NCI-H146 treated with DMSO at 0.1 percent for 48 hours (cell line): Measurements from ENCODE around the gene PTGER1.

Experiments
- DNase-seq: peaks from one replicate; lab custom pipeline; 2025; ENCODE audit not compliant: unreplicated experiment; lab: John Stamatoyannopoulos, UW

PTGER1 gene

GRCh38 chr19:14502334-14503092 lies 27.4 kb upstream of the PTGER1 start:
- no peak for DNase-seq

- no peak for DNase-seq
Measured at GRCh38 chr19:14497228-14497921, 22.2 kb upstream of the PTGER1 start.

DNA sequence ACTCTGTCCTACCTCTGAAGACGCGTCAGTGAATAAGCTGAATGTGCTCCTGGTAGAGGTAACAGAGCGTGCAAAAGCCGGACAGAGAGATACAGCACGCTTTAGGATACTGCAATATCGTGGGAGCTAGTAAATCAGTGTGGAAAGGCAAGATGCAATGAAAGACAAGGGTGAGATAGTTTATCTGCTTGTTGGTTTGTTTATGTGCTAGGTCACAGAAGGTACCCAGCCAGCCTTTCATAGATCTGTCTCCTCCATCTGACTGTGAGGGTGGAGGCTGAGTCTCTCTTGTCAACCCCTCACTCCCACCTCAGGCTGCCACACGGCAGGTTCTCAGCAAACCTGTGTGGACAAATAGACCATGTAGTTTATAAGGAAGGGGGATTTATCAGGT lies 21.7 kb upstream of the PTGER1 start:
- no peak for DNase-seq

GRCh38 chr19:14496029-14496833 lies 21.1 kb upstream of the PTGER1 start, which contains the start of gene GIPC1:
Gene GIPC1, minus strand, starts transcription at chr19:14496127. Its CDS starts 13,151 bp downstream, at chr19:14482976.
- DNase-seq = peak; percentile 97

DNA sequence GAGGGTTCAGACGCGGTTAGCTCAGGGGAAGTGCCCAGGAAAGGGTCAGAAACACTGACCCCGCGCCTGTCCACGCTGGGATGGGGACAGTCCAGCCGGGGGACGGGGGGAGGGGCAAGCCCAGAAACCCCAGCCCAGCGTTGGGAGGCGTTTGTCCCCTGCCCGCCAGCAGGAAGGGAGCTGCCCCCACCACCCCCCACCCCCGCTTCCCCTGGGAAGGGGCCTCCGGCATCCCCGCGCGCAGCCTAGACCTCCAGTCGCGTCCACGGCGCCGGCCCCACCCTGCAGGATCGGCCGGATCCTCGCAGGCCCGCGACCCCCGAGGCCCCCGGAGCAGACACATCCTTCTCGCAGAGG lies 20.5 kb upstream of the PTGER1 start:
- no peak for DNase-seq

DNA sequence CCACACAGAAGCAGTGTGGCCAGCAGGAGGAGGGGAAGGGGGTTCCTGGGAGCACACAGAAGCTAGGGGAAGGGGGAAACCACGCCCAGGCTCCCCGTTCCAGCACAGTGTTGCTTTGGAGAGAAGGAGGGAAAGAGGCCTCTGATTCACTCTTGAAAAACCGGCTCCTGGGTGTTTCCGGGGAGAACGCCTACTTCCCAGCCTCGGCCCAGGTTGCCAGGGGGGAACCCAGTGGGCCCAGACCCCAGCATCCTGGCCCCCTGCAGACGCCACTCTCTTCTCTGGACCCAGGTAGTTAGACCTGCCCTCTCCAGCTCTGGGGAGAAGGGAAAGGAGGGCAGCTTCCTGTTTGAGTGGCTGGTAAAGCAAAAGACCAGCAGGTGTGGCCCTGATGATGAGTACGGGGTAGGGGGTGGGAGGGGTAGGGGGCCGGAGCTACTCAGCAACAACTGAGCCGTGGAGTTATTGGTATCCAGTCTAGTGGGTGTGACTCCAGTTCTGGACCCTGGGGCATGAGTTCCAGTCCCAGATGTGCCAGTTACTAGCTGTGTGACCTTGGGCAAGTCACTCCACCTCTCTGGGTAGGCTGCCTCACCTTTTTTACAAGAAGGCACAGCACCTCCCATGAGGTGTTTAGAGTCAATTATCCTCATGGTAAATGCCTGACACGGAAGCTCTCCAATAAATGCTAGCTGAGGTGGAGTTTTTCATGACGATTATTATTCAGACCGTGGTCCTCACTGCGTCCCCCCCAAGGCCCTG lies 19.9 kb upstream of the PTGER1 start:
- DNase-seq = no peak

DNA sequence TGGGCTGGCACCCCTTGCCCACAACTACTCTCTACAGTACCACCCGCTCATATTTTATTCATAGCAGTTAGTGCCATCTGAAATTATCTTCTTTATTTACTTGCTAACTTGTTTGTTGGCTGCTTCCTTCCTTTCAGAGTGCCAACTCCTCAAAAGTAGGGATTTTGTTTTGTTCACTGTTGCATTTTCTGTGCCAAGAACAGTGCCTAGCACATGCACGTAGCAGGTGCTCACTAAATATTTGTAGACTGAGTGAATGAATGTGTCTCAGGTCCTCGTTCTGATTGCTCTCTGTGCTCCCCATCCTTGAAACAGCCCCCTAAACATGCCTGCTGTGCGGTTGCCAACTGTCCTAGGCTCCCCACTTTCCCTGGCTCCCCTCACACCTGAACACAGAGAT lies 19.3 kb upstream of the PTGER1 start:
- DNase-seq = no peak

- DNase-seq = no peak
Measured at GRCh38 chr19:14492756-14493337, 17.7 kb upstream of the PTGER1 start.

DNA sequence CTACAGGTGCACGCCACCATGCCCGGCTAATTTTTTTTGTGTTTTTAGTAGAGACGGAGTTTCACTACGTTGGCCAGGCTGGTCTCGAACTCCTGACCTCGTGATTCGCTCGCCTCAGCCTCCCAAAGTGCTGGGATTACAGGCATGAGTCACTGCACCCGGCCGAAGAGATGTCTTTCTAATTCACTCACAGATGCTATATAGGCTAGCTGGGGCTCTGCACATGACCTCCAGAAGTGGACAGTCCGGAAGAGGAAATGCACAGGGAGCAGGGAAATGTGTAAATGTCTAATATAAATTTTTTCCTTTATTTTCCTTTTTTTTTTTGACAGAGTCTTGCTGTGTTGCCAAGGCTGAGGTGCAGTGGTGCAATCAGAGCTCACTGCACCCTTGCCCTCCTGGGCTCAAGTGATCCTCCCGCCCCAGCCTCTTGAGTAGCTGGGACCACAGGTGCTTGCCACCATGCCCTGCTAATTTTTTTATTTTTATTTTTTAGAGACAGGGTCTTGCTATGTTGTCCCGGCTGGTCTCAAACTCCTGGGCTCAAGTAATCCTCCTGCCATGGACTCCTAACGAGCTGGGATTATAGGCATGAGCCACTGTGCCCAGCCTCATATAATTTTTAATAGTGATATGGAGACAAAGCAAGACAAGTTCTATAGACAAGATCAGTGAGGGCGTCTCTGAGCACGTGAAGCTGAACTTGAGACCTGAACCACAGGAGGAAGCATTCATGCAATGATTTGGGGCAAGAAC lies 12.4 kb upstream of the PTGER1 start:
- DNase-seq = no peak

GRCh38 chr19:14482172-14482941 lies 7.2 kb upstream of the PTGER1 start:
- DNase-seq = no peak

DNA sequence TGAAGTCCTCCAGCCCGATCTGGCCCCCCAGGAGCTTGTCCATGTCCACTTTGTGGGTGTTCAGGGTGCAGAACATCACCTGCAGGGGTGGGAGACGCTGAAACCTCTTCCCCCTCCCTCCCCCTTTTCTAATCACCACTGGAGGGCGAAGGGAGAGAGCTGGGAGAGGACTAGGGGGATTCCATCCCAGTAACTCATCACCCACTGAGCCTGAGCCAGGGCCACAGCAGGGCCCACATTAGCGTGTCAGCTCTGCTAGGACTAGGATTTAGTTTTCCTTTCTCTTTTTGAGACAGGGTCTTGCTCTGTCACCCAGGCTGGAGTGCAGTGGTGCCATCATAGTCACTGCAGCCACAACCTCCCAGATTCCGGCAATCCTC lies 5.5 kb upstream of the PTGER1 start:
- DNase-seq = no peak

GRCh38 chr19:14479975-14480699 lies 5.0 kb upstream of the PTGER1 start:
- DNase-seq = no peak

DNA sequence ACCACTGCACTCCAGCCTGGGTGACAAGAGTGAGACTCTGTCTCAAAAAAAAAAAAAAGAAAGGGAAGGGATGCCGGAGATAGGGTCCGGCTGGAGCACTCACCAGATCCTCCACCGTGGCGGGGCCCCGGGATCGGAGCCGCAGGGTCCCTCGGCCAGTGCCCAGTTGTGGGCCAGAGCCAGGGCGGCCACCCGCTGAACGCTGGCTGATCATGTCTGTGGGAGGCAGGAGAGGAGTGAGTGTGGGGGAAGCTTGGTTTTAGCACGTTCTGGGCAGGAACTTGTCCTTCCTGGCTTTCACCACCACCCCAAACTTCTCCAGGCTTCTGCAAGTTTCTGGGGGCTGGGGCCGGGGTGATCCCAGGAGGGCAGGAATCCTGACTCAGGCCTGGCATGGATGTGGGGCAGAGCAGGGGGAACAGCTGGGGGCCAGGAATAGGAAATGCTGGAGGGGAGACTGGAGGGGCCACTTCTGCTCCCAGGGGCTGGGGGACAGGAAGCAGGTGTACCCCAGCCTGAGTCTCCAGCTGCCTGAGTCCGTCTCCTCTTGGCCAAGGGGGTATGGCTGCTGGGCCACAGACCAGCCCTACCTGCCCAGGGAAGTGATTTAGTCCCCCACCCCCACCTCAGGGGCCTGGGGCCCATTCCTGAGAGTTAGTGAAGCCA lies 4.3 kb upstream of the PTGER1 start:
- no peak for DNase-seq

- no peak for DNase-seq
Measured at GRCh38 chr19:14478113-14478545, 3.0 kb upstream of the PTGER1 start.

GRCh38 chr19:14477418-14478112 lies 2.4 kb upstream of the PTGER1 start:
- DNase-seq = no peak

DNA sequence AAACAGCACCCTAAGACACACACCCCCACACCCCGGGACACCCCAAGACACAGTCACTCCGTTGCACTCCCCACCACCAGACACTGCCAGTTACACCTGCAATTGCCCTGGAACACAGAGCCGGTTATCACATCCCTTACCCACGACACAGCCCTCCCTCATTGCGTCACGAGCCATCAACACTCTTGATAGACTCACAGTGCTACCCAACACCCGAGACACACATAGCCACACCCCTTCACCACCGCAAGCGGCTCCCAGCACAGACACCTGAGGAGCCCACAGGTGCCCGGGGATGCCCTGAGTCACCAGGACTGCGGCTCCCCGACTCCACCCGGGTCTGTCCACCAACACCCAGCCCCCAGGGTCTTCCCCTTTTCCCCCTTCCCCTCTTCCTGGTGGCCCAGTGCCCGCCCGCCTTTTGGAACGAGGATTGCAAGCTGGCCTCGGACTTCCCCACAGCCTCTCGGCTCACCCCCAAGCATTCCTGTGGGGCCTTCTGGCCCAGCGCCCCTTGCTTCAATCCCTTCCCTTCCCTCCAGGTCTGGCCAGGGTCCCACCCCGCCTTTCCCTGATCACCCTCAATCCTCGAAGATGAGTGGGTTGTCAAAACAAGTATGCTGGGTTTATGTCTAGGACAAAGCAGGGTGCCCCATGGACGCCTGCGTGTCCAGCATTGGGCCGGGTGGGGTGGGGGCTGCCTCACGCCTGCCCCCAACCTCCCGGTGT lies 1.7 kb upstream of the PTGER1 start:
- no peak for DNase-seq

DNA sequence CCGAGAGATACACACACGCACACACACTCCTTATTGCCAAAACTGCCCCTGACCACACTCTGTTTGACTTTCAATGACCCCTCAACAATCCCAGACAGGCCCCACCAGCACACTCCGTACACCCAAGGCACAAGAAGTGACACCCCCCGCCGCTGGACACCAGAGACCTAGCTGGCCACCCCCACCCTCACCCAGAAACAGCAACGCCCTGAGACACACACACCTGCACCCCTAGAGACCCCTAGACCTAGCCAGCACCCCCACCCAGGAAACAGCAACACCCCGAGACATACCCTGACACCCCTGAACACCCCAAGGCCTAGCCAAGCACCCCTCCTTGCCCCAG lies 1.1 kb upstream of the PTGER1 start:
- no peak for DNase-seq
